Bronchial epithelial cell (primary cell): ENCODE measurements around the gene CYP4A22. TPM values are rescaled to one million over a fixed set of nuclear protein-coding genes. Genes with fewer than 3 reads are reported as not detected.
"Not testable (repeated sequence)": the region's sequence is repeated elsewhere in the genome, so short reads cannot be mapped to it uniquely, and the experiment has no call there.

Experiments
- DNase-seq: peaks from one replicate; pipeline ENCODE4 v3.0.0-alpha.2; 2010; ENCODE audit warnings: low read depth
- FAIRE-seq: peaks from 2 replicates; lab custom pipeline; 2011; peaks lifted over from hg19 to GRCh38; lab: Jason Lieb, UNC
- H3K27me3 ChIP-seq: 2 replicates; pipeline ENCODE4 v1.5.1; 2011; ENCODE audit warnings: low read length; ENCODE audit not compliant: control insufficient read depth, insufficient read depth
- H3K36me3 ChIP-seq: 2 replicates; pipeline ENCODE4 v1.5.1; 2011; ENCODE audit warnings: low read length; ENCODE audit not compliant: control insufficient read depth, insufficient read depth
- H3K4me3 ChIP-seq: 2 replicates; pipeline ENCODE4 v1.5.1; 2011; ENCODE audit warnings: mild to moderate bottlenecking, low read depth, low read length, control low read depth
- CTCF ChIP-seq: IDR thresholded peaks from 2 replicates; pipeline ENCODE4 v1.5.1; 2011; ENCODE audit warnings: mild to moderate bottlenecking, moderate library complexity, low read length, control low read depth, inconsistent platforms; ENCODE audit not compliant: insufficient read depth, severe bottlenecking
- total RNA-seq: library from RNA; depleted of rRNA; stranded (reverse); fragments of >200 nt; gene quantifications from 2 replicates; pipeline ENCODE4 v1.2.1, GENCODE V29; 2014

The CYP4A22 gene
- not detected in 2 replicates for total RNA-seq

- FAIRE-seq (no peak), DNase-seq (no peak)
- no peaks in the 10 kb centered on the region for H3K36me3 ChIP-seq
- no peak for TF ChIP-seq CTCF
- no peak within 1 kb of the TSS for H3K4me3 ChIP-seq
- no peaks in the 10 kb centered on the region for H3K27me3 ChIP-seq
Measured at GRCh38 chr1:47137198-47137597, at the start of gene CYP4A22. Gene CYP4A22 (plus strand): TSS chr1:47137441. CDS start chr1:47137486, 45 bp downstream.

- TF ChIP-seq CTCF: peak; percentile 31
- not testable (repeated sequence) for H3K4me3 ChIP-seq, H3K27me3 ChIP-seq, H3K36me3 ChIP-seq, FAIRE-seq
- peak; percentile 16 for DNase-seq
Measured at GRCh38 chr1:47089356-47089755, 47.9 kb upstream of the CYP4A22 start.

DNA sequence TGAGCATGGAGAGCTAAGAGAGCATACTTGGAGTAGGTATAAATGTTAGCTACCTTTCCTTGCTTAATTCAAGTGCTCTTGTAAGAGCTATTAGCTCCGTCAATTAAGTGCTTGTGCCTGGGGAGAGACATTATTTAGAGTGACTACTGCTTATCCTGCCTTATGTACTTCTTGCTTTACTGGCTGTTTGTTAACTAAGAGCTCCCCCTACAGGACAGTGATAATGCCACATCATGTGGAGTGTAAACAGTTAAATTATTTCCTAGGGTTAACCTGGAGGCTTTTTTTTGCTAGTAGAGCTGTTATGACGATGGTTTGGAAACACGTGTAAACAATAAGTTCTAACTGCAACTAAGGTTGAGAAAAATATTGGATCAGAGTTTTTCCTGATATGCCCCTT, 45.8 kb upstream of the CYP4A22 start:
- not testable (repeated sequence) for H3K27me3 ChIP-seq, H3K4me3 ChIP-seq, H3K36me3 ChIP-seq, DNase-seq
- TF ChIP-seq CTCF: peak; percentile 19
- FAIRE-seq: peak; percentile 72

DNA sequence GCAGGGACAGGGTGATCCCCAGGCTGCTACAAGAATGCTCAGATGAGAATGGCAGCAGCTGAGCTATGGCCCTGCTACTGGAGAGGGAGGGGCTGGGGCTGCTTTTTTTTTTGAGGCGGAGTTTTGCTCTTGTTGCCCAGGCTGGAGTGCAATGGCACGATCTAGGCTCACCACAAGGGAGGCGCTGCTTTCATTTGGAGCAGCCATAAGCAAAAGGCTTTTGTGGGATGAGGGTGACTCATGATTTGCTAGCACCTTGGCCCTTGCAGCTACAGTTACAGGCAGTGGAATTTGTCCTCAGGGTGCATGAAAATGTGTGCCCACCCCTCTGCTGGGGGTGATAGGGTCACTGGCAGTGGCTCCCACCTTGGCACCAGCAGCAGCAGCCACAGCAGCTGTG, 32.4 kb upstream of the CYP4A22 start:
- DNase-seq (peak; percentile 43), FAIRE-seq (no peak)
- TF ChIP-seq CTCF: no peak
- H3K27me3 ChIP-seq: no peaks in the 10 kb centered on the region
- H3K4me3 ChIP-seq: no peak overlapping the region
- no peaks in the 10 kb centered on the region for H3K36me3 ChIP-seq

GRCh38 chr1:47106792-47107191, 30.4 kb upstream of the CYP4A22 start:
- Histone ChIP-seq H3K4me3 (no peak overlapping the region), H3K36me3 (no peaks in the 10 kb centered on the region), H3K27me3 (no peaks in the 10 kb centered on the region)
- FAIRE-seq: no peak
- no peak for TF ChIP-seq CTCF
- DNase-seq: no peak

- FAIRE-seq (peak; percentile 100), DNase-seq (peak; percentile 84)
- H3K36me3 ChIP-seq, H3K4me3 ChIP-seq, H3K27me3 ChIP-seq: not testable (repeated sequence)
Measured at GRCh38 chr1:47107851-47108574, 29.2 kb upstream of the CYP4A22 start.

DNA sequence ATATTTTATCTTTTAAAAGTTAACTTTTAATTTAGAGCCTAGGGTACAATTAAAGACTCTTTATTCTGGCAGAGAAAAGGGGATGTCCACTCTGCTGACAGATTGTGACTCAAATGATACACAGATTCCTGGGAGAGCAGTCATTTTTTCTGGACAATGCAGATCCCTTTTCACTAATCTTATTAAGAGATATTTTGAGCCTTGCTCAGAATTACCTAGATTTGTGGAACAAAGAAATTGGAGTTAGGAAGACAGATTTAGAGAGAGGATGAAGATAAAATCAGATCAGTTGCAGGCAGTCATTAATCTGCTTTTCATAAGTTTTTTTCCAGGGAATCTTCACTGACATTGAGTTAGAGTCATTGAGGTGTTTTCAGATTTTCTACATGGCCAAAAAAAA, 27.8 kb upstream of the CYP4A22 start:
- H3K36me3 ChIP-seq, FAIRE-seq, H3K4me3 ChIP-seq, H3K27me3 ChIP-seq: not testable (repeated sequence)
- peak; percentile 69 for DNase-seq
